ENCODE data around the gene RND2.

Gene RND2

GRCh38 chr17:43079641-43080302 is 54.7 kb downstream of the RND2 start:
- DNase-seq = no peak

Measured in NCI-H774 (cell line).